Measurements from ENCODE around the gene EXOC8.

DNA sequence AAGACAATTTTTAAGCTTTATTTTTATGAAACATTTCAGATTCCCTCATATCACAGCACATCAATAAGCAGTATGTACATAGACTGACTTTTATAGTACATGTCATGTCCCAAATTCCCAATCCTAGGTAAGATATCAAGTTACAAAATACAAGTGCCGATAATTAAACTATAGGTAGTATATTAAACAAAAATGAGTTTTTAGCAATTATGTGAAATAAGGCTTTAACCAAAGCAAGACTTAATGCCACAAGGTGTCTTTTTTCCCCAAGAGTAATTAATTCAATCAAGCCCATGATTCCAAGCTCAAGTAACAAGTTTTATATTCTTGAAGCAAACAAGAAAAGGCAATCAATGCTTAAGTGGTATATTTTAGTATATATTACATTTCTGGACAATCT, 4.9 kb downstream of the EXOC8 start:
- no peak for TF ChIP-seq POLR2AphosphoS2 (conservative IDR thresholded peaks at IDR 0.05; ENCODE audit: low read length)
- TF ChIP-seq, protein P1, sequence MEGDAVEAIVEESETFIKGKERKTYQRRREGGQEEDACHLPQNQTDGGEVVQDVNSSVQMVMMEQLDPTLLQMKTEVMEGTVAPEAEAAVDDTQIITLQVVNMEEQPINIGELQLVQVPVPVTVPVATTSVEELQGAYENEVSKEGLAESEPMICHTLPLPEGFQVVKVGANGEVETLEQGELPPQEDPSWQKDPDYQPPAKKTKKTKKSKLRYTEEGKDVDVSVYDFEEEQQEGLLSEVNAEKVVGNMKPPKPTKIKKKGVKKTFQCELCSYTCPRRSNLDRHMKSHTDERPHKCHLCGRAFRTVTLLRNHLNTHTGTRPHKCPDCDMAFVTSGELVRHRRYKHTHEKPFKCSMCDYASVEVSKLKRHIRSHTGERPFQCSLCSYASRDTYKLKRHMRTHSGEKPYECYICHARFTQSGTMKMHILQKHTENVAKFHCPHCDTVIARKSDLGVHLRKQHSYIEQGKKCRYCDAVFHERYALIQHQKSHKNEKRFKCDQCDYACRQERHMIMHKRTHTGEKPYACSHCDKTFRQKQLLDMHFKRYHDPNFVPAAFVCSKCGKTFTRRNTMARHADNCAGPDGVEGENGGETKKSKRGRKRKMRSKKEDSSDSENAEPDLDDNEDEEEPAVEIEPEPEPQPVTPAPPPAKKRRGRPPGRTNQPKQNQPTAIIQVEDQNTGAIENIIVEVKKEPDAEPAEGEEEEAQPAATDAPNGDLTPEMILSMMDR (IDR thresholded peaks at IDR 0.05) = no peak
- TF ChIP-seq CHD2 (IDR thresholded peaks at IDR 0.05; ENCODE audit: low read length, partially characterized antibody) = no peak
- no peak for TF ChIP-seq POLR2A (IDR thresholded peaks at IDR 0.05; ENCODE audit: low read length)
- TF ChIP-seq, protein P2, sequence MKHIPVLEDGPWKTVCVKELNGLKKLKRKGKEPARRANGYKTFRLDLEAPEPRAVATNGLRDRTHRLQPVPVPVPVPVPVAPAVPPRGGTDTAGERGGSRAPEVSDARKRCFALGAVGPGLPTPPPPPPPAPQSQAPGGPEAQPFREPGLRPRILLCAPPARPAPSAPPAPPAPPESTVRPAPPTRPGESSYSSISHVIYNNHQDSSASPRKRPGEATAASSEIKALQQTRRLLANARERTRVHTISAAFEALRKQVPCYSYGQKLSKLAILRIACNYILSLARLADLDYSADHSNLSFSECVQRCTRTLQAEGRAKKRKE (CRISPR knock-in tag; IDR thresholded peaks at IDR 0.05; ENCODE audit: low read depth) = no peak
- TF ChIP-seq CHD4 (IDR thresholded peaks at IDR 0.05; ENCODE audit: borderline replicate concordance) = no peak
- no peak for TF ChIP-seq MYC (IDR thresholded peaks at IDR 0.05; ENCODE audit: borderline replicate concordance, low read length)
- TF ChIP-seq, protein P3, sequence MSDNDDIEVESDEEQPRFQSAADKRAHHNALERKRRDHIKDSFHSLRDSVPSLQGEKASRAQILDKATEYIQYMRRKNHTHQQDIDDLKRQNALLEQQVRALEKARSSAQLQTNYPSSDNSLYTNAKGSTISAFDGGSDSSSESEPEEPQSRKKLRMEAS (IDR thresholded peaks at IDR 0.05) = no peak
